GM12865 (cell line): ENCODE results near the gene TPRN.

Source experiments
- DNase-seq: peaks from one replicate; pipeline ENCODE4 v3.0.0; 2010; ENCODE audit warnings: low read depth
- H3K4me3 ChIP-seq: 2 replicates; pipeline ENCODE4 v1.5.1; 2011; ENCODE audit warnings: mild to moderate bottlenecking, low read depth, low read length, control low read depth
- CTCF ChIP-seq: IDR thresholded peaks from 2 replicates; pipeline ENCODE4 v1.5.1; 2011; ENCODE audit warnings: low read length, control low read depth, low read depth, inconsistent platforms; ENCODE audit not compliant: insufficient read depth; ENCODE audit errors: missing control alignments

The TPRN gene

GRCh38 chr9:137234055-137234697 is 33.6 kb upstream of the TPRN start:
- no peak for DNase-seq
- TF ChIP-seq CTCF, result no peak
- H3K4me3 ChIP-seq, result no peak overlapping the region

GRCh38 chr9:137233143-137233980 is 32.8 kb upstream of the TPRN start:
- TF ChIP-seq CTCF, result no peak

DNA sequence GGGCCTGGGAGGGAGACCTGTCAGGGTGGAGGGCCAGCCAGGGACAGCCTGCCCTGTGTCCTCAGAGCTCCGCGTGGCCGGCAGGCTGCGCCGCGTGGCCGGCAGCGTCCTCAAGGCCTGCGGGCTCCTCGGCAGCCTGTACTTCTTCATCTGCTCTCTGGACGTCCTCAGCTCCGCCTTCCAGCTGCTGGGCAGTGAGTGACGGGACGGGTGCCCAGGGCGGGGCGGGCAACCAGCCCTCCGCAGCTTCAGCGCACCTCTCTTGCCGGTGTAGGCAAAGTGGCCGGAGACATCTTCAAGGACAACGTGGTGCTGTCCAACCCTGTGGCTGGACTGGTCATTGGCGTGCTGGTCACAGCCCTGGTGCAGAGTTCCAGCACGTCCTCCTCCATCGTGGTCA is 32.0 kb upstream of the TPRN start:
- DNase-seq, result no peak
- TF ChIP-seq CTCF, result no peak
- no peak overlapping the region for H3K4me3 ChIP-seq

More at GRCh38 chr9:137233143-137233980, 32.8 kb upstream of the TPRN start:
- H3K4me3 ChIP-seq, result no peak overlapping the region
- DNase-seq, result no peak

- DNase-seq, result no peak
- TF ChIP-seq CTCF, result no peak
- no peak overlapping the region for H3K4me3 ChIP-seq
Observed at GRCh38 chr9:137232101-137232500, 31.6 kb upstream of the TPRN start.

DNA sequence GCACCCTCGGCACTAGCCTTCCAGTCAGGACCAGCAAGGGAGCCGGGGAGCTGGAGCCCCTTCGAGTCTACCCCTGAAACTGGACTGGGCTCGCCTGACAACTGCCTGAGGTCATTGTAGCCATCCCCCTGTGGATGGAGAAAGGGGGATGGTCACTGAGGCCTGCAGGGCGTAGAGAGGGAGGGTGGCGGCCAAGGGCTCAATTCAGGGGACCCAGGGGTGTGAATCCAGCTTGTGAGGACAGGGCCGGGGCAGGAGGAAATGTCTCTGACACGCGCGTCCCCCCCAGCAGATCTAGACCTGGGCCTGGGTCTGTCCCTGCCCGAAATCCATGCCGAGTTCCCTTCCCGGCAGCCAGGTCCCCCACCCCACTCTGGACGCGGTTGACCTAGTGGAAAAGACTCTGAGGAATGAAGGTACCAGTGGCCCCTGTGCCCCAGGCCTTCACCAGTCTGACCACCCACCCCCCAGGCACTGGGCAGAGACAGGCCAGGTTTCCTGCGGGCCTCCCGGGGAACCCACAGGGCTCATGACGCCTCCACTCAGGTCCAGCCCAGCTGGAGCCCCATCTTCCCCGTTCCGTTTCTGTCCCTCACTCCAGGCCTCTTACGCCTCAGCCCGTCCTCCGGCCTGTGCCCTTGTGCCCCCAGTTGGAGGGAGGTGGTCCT is 31.0 kb upstream of the TPRN start:
- H3K4me3 ChIP-seq, result no peak overlapping the region
- no peak for DNase-seq
- no peak for TF ChIP-seq CTCF

DNA sequence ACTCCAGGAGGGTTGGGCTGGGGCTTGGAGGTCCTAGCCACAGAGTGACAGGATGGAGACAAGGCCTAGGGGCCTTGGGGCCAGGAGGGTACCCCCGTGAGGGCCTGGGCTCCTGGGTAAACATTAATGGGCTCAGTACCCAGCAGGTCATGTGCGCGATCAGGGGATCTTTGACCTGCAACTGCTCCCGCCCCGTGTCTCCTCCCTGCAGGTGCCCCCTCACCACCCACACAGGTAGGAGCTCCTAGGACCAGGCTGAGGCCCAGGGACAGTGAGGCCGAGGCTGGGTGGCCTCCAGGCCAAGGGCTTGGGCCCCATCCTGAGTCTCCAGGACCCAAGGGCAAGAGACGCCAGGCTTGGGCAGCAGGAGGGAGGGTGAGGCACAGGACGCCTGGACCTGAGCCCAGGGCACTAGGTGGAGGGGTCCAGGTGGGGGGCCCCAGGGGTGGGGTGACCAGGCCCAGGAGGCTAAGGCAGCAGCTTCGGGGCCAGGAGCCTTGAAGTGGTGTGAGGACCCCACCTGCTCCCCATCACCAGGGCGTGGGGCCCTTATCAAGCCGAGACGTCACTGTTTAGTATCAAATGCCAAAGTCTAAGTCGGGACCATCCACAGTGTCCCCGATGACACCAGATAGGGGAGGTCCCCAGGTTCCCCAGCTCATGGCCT is 30.3 kb upstream of the TPRN start, which contains the start of gene SLC34A3:
TSS of gene SLC34A3 (plus strand) at position 197 of the 667 bp plus-strand sequence. CDS start 802 bp downstream, outside the sequence.
- DNase-seq, result no peak
- no peak for TF ChIP-seq CTCF
- no peak within 1 kb of the TSS for H3K4me3 ChIP-seq
